Left ventricle myocardium inferior (tissue), 1 donor: ENCODE measurements around the gene KRT77. TPM values are rescaled to one million over a fixed set of nuclear protein-coding genes. Genes with fewer than 3 reads are reported as not detected.
"Not testable (repeated sequence)": the region's sequence is repeated elsewhere in the genome, so short reads cannot be mapped to it uniquely, and the experiment has no call there.

Source experiments
- DNase-seq: peaks from one replicate; pipeline ENCODE4 v3.0.0-alpha.2; 2020
- H3K27ac ChIP-seq: fragments of 200-600 bp; replicated peaks from 2 replicates; pipeline ENCODE4 v1.8.0; 2021
- H3K27me3 ChIP-seq: fragments of 200-600 bp; 2 replicates; pipeline ENCODE4 v1.8.0; 2021; ENCODE audit warnings: low read depth
- H3K36me3 ChIP-seq: fragments of 200-600 bp; 2 replicates; pipeline ENCODE4 v1.8.0; 2021
- H3K4me1 ChIP-seq: fragments of 200-600 bp; 2 replicates; pipeline ENCODE4 v1.8.0; 2021
- H3K4me3 ChIP-seq: fragments of 200-600 bp; 2 replicates; pipeline ENCODE4 v1.8.0; 2021; ENCODE audit warnings: mild to moderate bottlenecking, moderate library complexity
- H3K9me3 ChIP-seq: fragments of 200-600 bp; replicated peaks from 2 replicates; pipeline ENCODE4 v1.8.0; 2021
- CTCF ChIP-seq: fragments of 200-600 bp; IDR thresholded peaks from 2 replicates; pipeline ENCODE4 v1.8.0; 2021; ENCODE audit warnings: antibody characterized with exemption, mild to moderate bottlenecking, borderline replicate concordance
- intact Hi-C: fragments of 100-400 bp; cut with micrococcal nuclease; formaldehyde crosslinking; loops from one replicate; pipeline ENCODE4 v1.11.0; 2022
- long read RNA-seq: library from polyadenylated mRNA; unstranded; transcript quantifications from one replicate; pipeline ENCODE4 v2.0.0, GENCODE V29; 2021
- total RNA-seq: library from RNA; stranded (reverse); fragmentation: NEBNext Ultra II Directional; extraction: Animal tissue kit (Norgen Biotek cat#: 25700); gene quantifications from one replicate; pipeline ENCODE4 v1.2.1, GENCODE V29; 2021
- donor health status: DM: no; HTN: yes; CAD: no; lungs with severe emphysema.

Gene KRT77
- not detected for total RNA-seq
- long read RNA-seq = 0 reads

- H3K36me3 ChIP-seq = no peaks in the 10 kb centered on the region
- no peak within 1 kb of the TSS for H3K27ac ChIP-seq
- H3K4me3 ChIP-seq = no peak within 1 kb of the TSS
- peaks cover 37% of the 10 kb centered on the region for H3K27me3 ChIP-seq
- no peak for DNase-seq
- no peak for TF ChIP-seq CTCF
- no peaks in the 10 kb centered on the region for H3K9me3 ChIP-seq
- H3K4me1 ChIP-seq = peaks cover 15% of the 10 kb centered on the region
- intact Hi-C loops = no loop called here
These were observed at the start of gene KRT77 for GRCh38 chr12:52703424-52703823. Gene KRT77, minus strand, starts transcription at chr12:52703524. Its CDS starts 90 bp downstream, at chr12:52703434.

- Histone ChIP-seq H3K27ac (no peak overlapping the region), H3K9me3 (no peaks in the 10 kb centered on the region), H3K4me1 (no peaks in the 10 kb centered on the region), H3K4me3 (no peak overlapping the region), H3K36me3 (no peaks in the 10 kb centered on the region), H3K27me3 (peaks cover 94% of the 10 kb centered on the region)
- TF ChIP-seq CTCF = no peak
- no peak for DNase-seq
- intact Hi-C loops = no loop called here
These were observed 49.2 kb upstream of the KRT77 start for GRCh38 chr12:52752516-52752915.

- DNase-seq = no peak
- H3K4me3 ChIP-seq = no peak overlapping the region
These were observed 48.5 kb upstream of the KRT77 start for GRCh38 chr12:52751795-52752194.

GRCh38 chr12:52750532-52750931 is 47.2 kb upstream of the KRT77 start:
- not testable (repeated sequence) for DNase-seq

More at GRCh38 chr12:52751795-52752194, 48.5 kb upstream of the KRT77 start:
- Histone ChIP-seq H3K4me1 (no peaks in the 10 kb centered on the region), H3K27me3 (peaks cover 94% of the 10 kb centered on the region), H3K27ac (no peak overlapping the region), H3K9me3 (no peaks in the 10 kb centered on the region), H3K36me3 (no peaks in the 10 kb centered on the region)
- no peak for TF ChIP-seq CTCF
- intact Hi-C loops = no loop called here

GRCh38 chr12:52749827-52750226 is 46.5 kb upstream of the KRT77 start:
- Histone ChIP-seq H3K27me3 (peaks cover 92% of the 10 kb centered on the region), H3K4me3 (no peak overlapping the region), H3K27ac (no peak overlapping the region), H3K36me3 (no peaks in the 10 kb centered on the region), H3K4me1 (no peaks in the 10 kb centered on the region), H3K9me3 (no peaks in the 10 kb centered on the region)
- intact Hi-C loops = no loop called here
- TF ChIP-seq CTCF = no peak
- no peak for DNase-seq

More at GRCh38 chr12:52750532-52750931, 47.2 kb upstream of the KRT77 start:
- H3K4me3 ChIP-seq, H3K27ac ChIP-seq, intact Hi-C loops, H3K9me3 ChIP-seq, H3K4me1 ChIP-seq, H3K36me3 ChIP-seq: not testable (repeated sequence)
- H3K27me3 ChIP-seq = peaks cover 95% of the 10 kb centered on the region

- H3K4me3 ChIP-seq = no peak overlapping the region
- H3K27ac ChIP-seq = no peak overlapping the region
- no peak for TF ChIP-seq CTCF
- no peaks in the 10 kb centered on the region for H3K9me3 ChIP-seq
- H3K4me1 ChIP-seq = no peaks in the 10 kb centered on the region
- H3K36me3 ChIP-seq = no peaks in the 10 kb centered on the region
- DNase-seq = no peak
- intact Hi-C loops = no loop called here
- H3K27me3 ChIP-seq = peaks cover 90% of the 10 kb centered on the region
These were observed 45.3 kb upstream of the KRT77 start for GRCh38 chr12:52748578-52748977.
